ENCODE data around the gene MB21D2.
"Not testable (repeated sequence)": the region's sequence is repeated elsewhere in the genome, so short reads cannot be mapped to it uniquely, and the experiment has no call there.

MB21D2 gene

DNA sequence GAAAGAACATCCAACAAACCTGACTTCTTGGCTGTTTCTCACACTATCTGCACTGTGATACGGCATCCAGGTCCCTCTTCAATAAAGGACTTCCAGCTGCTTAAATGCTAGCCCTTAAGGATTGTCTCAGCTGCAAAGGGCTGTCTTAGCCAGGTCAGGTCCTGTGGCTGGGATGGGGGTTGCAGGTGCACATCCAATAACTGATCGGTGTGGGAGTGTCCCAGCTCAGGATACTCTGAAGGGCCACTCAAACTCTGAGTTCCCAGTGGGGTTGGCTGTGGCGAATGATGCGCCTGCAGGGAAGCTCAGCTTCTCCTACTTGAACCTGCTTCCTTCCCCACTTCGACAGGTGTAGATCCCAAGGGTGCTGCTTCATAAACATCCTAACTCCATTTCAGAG, 115.7 kb downstream of the MB21D2 start:
- DNase-seq: no peak

DNA sequence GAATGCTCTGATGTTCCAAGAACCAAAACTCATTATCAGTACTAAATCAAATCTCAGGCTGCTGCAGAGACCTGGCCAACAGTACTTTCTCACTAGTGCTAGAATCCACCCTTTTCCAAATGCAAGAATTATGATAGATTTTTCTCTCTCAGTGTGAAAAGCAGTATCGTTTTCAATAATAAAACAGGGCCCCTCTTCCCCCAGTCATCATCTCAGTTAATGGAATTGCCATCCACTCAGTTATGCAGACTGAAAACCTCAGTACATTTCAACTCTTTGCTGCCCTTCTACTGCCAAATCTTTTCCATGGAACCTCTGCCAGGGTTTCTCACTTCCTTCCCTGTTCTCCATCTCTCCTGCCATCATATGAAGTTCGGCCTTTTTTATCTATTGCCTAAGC, 117.9 kb downstream of the MB21D2 start:
- DNase-seq: no peak

DNA sequence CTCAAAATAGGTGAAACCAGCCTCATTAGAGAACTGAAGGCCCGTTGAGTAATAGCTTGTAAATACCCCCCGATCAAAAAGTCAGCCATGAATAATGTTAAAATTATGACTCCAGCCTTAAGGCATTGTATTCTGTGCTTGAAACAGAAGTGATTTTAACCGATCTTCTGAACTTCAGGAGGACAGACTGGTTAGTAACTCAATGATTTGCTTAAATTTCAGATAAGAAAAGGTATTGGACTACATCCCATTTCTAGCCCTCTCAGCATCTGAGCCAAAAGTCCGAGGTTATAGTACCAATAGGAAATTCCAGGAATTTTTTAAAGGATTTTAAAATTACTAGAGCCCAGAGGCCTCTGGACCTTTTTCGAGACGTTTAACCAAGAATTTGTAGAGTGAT, 122.6 kb downstream of the MB21D2 start:
- no peak for DNase-seq

DNA sequence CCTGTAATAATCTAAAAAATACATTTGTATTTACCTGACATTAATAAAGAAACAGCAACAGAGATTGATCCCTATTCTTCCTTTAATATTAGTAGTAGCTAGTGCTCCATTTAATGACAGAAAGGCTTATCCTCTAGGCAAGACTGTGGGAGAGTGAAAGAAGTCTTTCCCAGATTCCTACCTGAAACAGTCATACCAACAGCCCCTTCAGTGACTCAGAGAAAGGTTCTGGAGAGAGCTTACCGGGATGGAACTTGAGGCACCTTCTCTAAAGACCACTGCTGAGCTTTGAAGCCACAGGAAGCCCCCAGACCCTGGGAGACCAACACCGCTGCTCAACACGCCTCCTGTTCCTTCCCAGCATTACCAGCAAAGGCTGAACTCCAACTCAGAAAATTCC, 123.4 kb downstream of the MB21D2 start:
- no peak for DNase-seq

DNA sequence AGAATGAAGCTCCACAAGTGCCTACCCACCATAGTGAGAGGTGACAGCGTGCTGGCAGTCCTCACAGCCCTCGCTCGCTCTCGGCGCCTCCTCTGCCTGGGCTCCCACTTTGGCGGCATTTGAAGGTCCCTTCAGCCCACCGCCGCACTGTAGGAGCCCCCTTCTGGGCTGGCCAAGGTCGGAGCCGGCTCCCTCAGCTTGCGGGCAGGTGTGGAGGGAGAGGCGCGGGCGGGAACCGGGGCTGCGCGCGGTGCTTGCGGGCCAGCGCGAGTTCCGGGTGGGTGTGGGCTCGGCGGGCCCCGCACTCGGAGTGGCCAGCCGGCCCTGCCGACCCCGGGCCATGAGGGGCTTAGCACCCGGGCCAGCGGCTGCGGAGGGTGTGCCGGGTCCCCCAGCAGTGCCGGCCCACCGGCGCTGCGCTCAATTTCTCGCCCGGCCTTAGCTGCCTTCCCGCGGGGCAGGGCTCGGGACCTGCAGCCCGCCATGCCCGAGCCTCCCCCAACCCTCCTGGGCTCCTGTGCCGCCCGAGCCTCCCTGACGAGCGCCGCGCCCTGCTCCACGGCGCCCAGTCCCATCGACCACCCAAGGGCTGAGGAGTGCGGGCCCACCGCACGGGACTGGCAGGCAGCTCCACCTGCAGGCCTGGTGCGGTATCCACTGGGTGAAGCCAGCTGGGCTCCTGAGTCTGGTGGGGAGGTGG, 128.7 kb downstream of the MB21D2 start:
- DNase-seq: not testable (repeated sequence)

DNA sequence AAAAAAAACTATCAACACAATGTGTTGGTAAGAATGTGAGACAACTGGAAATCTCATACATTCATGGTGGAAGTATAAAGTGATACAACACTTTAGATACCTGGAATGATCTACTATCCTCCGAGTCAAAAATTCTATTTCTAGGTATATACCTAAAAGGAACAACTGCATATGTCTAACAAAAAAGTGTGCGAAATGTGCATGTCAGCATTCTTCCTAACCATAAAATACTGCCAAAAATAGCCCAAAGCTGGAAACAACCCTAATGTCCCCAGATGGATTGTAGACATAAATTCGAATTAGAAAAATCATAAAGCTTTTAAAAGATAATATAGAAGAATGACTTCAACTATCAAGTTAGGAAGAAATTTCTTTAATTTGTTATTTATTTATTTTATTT, 139.1 kb downstream of the MB21D2 start:
- DNase-seq: no peak

DNA sequence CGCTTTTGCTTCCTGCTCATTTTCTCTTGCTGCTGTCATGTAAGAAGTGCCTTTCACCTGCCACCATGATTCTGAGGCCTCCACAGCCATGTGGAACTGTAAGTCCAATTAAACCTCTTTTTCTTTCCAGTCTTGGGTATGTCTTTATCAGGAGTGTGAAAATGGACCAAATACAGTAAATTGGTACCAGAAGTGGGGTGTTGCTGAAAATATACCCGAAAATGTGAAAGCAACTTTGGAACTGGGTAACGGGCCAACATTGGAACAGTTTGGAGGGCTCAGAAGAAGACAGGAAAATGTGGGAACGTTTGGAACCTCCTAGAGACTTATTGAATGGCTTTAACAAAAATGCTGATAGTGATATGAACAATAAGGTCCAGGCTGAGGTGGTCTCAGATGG, 143.3 kb downstream of the MB21D2 start:
- DNase-seq: not testable (repeated sequence)

DNA sequence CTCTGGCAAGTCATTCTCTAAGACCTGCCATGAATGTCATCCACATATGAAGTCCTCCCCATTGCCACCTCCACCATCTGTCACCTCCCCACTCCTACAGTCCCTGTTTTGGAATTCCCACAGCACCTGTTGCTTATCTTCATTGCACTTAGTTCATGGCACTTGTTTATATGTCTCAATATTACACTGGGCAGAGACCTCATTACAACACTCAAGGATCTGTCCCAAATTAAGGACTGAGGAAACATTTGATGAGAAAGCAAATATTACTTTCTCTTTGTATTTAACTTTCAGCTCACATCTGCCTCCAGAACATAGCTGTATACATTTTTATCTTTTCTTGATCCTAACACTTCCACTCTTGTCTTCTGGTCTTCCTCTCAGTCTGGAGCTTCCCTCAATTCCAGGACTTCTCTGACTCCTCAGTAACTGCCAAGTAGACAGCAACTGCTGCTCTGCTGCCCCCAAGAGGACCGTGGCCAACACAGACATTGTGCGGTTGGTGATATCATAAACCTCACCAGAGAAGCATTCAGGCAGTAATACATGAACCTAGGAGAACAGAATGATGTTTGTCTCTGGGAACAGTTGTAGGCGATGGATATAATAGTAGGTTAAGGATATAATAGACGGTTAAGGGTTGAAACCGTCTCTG, 145.3 kb downstream of the MB21D2 start:
- no peak for DNase-seq

DNA sequence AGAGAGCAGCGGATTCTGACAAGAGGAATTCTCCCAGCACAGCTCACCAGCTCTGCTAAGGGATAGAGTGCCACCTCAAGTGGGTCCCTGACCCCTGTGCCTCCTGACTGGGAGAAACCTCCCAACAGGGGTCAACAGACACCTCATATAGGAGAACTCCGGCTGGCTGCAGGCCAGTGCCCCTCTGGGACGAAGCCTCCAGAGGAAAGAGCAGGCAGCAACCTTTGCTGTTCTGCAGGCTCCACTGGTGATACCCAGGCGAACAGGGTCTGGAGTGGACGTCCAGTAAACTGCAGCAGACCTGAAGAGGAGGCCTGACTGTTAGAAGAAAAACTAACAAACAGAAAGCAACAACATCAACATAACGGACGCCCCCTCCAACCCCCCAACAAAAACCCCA, 159.0 kb downstream of the MB21D2 start:
- DNase-seq: no peak

DNA sequence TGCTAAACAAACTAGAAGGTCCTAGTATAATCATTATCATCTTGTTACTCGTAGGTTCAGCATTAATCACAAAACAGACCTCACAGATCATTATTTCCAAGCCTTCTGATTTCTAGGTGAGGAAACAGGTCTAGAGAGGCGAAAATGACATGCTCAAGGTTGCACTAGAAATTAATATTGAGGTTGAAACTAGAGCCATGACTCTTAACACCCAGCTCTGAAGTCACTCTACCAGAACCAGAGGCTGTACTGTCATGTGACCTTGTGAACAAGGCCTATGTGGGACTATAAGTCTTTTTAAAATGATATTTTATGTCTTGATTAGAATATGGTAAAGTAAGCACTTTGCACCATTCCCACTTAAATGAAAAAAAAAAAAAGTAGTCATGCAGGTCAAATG, 166.5 kb downstream of the MB21D2 start:
- DNase-seq: no peak

DNA sequence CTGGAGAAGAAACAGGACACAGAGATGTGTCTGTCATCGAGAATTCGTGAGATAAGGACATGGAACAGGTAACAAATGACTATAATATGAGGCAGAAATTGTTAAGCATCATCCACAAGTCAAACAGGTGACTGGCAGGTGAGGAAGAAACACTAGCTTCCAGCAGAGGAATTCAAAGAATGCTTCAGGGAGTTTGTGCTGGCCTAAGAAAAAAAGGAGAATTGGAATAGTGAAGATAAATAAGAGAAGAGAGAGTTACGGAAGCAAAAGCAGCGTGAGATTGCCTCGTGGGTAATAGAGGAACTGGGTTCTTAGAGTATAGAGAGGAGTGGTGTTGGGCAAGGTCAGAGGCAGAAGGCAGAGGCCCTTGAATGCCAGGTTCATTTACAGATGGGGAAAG, 167.5 kb downstream of the MB21D2 start:
- DNase-seq: no peak

DNA sequence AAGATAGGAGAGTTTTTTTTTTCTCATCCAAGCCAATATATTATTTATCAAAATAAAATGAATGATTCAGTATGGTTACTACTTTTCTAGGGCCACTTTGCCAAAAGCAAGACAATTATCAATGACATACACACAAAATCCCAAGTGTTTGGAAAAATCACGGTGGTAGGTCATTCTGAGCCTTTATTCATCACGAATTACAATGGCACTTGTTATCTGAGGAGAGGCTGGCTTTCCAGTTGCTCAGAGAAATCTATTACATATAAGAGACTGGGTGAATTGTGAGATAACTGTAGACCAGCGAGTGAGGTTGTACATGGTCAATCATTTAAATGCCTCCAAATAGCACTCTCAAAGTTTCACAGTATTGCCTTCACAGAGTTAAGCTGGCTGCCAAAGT, 169.9 kb downstream of the MB21D2 start:
- DNase-seq: no peak

DNA sequence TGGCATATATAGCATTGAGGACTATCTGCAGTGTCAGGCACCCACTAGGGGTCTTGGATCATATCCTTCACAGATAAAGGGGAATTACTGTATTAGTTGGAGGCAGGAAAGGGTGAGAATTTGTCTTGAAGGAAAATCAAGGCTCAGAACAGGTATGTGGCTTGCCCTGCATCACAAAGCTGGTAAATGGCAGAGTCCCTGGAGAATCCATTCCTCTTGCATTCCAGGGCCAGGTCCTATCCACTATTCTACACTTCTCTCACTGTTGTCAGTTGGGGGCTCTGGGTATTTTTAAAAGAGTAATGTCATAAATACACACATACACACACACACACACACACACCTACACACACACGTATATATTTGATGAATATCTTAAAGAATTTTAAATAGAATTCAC, 170.5 kb downstream of the MB21D2 start:
- DNase-seq: no peak

All from activated naive CD4-positive, alpha-beta T cell (primary cell).